ENCODE data around the gene PSMC2.

- TF ChIP-seq CTCF (IDR thresholded peaks at IDR 0.05) (no peak), POLR2A (IDR thresholded peaks at IDR 0.05) (no peak)
These were observed 41.2 kb downstream of the PSMC2 start for GRCh38 chr7:103388469-103389140.
